GM19193 (cell line): Measurements from ENCODE around the gene UCMA.

Experiments
- POLR2A ChIP-seq: IDR thresholded peaks from 4 replicates; pipeline ENCODE4 v1.6.1; 2011; ENCODE audit not compliant: insufficient read depth, insufficient read length; ENCODE audit errors: extremely low read depth

Gene UCMA

DNA sequence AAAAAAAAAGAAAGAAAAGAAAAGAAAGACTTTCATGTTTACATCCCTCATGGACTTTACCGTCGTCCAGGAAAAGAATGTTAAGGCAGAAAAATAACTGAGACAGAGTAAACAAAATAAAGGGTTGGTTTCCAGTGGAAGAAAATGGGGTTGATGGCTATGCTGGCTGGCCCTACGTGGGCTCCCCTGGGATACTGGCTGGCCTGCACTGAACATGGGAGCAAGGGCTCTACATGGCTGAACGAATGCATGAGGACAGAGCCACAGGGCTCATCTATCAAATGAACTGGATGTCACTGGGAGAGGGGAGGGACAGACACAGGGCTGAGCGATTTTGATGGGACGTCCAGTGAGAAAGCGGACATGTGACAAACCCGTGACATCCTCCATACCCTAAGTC, 2.5 kb upstream of the UCMA start:
- no peak for TF ChIP-seq POLR2A

DNA sequence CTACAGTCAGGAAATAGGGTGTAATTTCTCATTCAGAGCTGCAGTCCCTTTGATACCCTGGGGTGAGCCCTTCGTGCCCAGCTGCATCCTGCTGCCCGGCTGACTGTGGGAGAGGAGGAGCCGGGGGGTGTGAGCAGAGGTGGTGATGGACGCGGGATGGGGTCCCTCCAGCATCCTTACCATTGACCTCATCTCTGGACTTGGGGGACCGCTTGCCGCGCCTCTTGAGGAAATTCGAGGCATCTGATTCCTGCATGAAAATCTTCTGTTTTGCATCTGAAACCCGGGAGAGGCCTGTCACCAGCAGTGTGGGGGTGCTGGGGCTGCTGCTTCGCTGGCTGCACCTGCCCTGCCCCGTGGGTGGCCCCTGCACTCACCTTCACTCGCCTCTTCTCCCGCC, 816 bp downstream of the UCMA start:
- TF ChIP-seq POLR2A = no peak

DNA sequence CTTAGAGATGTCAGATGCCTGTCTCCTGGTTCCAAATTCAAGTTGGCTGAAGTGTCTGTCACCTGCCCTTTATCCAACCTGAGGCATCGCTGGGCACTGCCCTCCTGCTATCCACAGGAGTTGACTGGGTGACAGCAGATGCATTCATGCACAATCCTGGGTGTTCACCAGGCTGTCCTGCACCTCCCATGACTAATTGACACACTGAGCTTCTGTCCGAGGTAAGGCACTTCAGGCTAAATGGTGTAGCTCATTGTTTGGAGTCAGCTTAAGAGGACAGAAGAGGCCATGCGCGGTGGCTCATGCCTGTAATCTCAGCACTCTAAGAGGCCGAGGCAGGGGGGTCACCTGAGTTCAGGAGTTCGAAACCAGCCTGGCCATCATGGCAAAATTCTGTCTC, 2.4 kb downstream of the UCMA start:
- TF ChIP-seq POLR2A = no peak

DNA sequence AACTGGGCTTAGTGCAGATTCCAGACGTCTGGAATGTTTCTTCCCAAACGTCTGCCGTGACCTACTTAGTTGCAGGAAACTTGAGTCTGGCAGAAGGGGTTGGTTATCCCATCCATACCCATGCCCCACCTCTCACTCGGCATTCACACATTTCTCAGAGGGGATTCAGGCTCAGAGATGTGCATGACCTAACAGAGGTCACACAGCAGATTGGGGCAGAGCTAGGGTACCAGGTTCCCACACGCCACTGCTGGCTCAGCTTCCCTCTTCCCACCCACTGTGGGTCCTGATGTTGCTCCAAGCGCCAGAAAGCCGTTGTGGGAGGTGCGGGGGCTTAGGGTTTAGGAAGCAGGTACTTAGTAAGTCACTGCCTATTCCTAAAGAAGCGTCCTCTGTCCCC, 3.0 kb downstream of the UCMA start:
- no peak for TF ChIP-seq POLR2A

DNA sequence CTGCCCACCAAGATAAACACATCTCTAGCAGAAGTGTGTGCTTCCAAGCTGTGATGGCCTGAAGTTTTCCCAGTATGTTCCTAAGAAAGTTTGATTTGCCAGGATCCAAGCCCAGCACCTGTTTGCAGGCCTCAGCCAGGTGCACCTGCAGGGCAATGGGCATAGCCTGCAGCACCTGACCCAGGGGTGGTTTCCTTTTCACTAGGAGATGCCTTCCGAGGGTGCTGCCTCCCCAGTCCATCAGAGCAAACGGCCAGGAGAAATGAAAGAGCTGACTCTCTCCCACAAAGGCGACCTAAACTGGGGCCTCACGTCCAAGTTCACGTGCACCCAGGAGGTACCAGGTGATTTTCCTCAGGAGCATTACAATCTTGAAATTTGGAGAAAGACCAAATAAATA, 7.1 kb downstream of the UCMA start:
- TF ChIP-seq POLR2A = no peak

DNA sequence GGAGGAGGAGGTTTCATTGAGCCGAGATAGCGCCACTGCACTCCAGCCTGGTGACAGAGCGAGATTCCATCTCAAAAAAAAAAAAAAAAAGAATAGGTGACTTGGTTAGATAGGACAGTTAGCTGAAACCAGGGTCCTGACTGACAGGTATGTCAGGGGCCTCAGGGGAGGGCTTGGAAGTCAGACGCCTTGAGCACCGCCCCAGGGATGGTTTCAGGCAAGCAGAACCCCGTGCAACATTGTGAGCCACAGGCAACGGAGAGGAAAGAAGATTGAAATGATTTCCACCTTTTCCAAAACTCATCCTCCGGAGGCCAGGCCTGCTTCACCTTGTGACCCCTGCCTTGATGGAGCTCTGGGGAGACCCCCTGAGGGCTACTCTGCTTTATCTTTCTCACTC, 8.6 kb downstream of the UCMA start:
- TF ChIP-seq POLR2A = no peak

DNA sequence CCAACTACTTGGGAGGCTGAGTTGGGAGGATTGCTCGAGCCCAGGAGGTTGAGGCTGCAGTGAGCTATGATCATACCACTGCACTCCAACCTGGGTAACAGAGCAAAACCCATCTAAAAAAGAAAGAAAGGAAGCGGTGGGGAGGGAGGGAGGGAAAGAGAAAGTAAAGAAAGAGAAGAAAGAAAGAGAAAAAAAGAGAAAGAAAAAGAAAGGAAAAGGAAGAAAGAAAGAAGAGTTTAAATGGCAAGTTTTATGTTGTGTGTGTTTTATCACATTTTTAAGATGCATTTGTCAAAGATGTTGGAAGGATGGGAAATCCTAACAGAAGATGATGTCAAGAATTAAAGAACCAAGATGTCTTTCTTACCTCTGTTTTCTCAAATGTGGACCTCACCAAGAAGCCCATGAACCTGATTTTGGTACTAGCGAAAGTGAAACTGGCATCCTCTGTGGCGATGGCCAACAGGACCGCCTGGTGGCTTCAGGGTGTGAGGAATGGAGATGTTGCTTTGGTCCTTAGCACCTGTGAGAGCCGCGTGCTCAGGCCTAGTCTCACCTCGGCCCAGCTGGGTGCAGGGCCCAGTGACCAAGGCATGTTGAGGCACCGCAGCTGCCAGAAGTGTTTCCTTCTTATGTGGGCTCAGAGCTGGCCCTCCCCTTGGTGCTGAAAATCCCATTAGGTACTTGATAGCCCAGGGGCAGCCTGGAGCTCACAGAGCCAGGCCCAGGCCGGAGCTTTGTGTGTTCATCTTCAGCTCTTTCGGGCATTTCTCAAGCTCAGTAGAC, 9.8 kb downstream of the UCMA start:
- TF ChIP-seq POLR2A = no peak

DNA sequence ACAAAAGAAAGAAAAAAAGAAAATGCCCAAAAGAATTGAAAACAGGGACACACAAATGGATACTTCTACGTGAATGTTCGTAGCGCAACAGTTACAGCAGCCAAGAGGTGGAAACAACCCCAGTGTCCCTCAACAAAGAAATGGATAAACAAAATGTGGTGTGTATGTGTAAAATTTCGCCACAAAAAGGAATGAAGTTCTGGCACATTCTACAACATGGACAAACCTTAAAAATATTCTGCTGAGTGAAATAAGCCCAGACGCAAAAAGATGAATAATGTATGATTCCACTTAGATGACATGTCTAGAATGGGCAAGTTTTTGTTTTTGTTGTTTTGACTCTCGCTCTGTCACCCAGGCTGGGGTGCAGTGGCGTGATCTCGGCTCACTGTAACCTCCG, 10.9 kb downstream of the UCMA start:
- no peak for TF ChIP-seq POLR2A

DNA sequence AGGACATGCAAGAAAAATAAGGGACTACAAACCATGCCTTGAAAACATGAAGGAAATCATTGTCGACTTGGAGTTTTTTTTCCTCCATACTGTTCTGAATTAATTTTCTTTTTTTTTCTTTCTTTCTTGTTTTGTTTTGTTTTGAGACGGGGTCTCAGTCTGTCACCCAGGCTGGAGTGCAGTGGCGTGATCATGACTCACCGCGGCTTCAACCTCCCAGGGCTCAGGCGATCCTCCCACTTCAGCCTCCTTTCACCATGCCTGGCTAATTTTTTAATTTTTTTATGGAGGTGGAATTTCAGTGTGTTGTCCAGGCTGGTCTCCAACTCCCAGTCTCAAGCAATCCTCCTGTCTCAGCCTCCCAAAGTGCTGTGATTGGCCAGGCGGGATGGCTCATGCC, 11.6 kb downstream of the UCMA start:
- no peak for TF ChIP-seq POLR2A

DNA sequence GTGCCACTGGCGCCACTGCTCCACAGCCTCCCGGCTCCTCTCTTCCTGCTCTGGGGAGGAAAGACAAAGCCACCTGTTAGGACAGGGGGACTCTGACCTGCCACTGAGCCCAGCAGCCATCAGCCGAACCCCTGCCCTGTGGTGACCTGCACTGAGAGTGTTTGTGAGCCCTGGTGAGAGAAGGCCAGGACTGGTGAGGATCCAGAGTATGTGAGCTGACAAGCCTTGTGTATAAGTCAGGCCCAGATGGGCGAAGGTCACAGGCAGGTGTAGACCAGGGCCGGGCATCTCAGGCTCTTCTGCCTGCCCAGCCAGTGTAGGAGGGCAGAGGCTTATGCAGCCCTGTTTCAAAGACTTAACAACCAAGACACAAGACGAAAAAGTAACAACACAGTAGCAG, 12.0 kb downstream of the UCMA start:
- no peak for TF ChIP-seq POLR2A

DNA sequence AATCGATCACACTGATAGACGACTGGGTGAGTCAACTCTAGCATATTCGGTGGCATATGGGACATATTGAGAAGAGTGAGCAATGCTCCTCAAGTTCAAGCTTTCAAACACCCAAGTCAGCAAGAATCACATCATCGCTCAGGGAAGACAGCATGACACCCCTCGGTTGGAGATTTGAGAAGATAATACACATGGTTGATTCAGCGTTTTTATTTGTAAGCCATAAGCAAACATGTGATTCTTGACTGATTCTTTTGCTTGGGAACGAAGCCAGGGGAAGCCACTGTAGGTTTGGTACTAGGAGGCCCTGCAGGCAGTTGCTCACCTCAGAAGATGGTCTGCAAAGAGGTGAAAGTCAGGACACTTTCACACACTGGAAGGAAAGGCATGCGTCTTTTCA, 12.6 kb downstream of the UCMA start:
- no peak for TF ChIP-seq POLR2A

DNA sequence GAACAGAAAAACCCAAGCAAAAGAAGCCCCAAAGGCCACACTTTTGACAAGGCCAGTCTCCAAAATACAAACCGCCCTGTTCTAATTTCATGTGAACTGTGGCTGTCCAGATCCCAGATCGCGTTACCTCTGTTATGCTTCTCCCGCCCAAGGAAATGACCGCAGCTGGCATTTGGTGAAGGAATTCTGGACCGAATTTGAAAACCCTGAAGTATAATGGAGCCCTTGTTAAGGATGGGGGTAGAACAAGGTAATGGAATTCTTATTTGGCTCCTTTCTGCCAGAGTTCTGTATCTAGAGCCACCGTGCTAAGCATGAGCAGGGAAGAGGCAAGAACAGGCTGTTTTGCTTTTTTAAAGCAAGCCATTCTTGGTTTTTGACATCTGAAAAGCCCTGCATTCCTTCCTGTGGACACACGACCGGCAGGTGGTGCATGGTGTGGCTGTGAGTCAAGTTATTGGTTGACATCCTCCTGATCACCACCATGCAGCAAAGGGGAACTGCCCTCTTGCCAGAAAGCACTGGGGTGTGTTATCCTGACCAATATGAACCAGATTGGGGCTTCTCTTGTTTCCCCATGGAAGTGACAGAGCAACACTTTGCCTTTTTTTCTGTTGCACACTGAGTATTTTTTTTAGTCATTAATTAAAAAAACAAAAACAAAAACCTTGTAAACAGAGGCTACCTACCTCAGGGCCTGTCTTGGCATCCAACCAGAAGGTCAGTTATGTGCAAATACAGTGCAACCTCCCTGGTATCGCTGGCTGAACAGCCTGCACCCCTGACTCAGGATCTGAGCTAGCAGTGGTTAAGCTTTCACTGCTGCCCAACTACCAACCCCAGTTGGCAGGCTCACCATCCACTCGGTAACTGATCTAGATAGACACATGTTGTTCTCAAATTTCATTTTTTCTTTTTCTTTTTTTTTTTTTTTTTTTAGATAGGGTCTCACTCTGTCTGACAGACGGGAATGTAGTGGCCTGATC, 14.2 kb downstream of the UCMA start:
- TF ChIP-seq POLR2A = no peak

DNA sequence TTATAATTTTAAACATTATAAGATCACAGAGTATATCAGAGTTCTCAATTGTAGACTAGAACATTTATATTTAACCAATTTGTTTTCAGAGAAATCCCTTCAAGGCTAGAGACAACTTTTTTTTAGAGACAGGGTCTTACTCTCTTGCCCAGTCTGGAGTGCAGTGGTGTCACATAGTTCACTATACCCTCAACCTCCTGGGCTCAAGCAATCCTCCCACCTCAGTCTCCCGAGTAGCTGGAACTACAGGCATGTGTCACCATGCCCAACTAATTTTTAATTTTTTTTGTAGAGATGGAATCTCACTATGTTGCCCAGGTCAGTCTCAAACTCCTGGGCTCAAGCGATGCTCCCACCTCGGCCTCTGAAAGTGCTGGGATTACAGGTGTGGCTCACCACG, 15.3 kb downstream of the UCMA start:
- no peak for TF ChIP-seq POLR2A

DNA sequence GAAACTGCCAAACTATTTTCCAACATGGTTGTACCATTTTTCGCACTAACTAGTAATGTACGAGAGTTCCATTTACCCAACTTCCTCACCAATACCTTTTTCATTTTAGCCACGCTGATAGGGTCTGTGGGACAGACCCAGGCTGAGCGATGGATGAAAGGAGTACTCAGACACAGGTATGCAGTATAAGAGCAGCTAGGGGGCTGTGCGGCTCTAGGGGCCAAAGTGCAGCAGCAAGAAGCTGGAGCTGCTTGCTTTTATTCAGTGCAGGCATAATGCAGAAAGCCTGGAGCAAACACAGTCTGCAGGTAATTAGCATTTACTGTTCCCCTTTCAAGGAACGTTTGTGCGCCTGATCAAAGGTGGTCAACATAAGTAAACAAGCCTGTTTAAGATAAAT, 21.0 kb downstream of the UCMA start:
- TF ChIP-seq POLR2A = no peak

DNA sequence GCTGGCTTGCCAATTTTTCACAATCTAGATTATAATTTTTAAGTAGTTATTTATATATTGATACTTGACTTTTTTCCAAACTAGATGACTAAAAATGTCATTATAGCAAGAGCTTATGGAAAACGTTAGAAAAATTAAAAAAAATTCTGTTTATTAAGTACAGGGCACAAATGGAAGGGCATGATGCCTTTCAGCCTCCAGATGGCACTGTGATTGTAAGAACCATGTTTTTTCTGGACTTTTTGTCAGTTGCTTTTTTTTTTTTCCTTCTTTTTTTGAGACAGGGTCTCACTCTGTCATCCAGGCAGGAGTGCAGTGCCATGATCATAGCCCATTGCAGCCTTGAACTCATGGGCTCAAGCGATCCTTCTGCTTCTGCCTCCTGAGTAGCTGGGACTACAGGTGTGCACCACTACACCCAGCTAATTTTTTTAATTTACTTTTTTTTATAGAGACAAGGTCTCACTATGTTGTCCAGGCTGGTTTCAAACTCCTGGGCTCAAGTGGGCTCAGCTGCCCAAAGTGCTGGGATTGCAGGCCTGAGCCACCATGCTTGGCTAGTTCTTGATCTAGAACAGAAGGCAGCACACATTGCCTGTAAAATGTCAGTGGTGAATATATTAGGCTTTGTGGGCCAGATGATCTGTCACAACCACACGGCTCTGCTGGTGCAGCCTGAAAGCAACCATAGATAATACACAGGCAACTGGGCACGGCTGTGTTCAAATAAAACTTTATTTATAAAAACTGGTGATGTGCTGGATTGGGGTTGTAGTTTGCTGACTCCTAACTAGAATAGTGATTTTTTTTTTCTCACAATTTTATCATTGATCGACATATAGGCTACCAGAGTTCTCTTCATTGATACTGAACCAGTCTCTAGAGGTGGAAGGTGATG, 27.4 kb downstream of the UCMA start:
- no peak for TF ChIP-seq POLR2A
